ENCODE data around the gene CFAP46. TPM values are rescaled to one million over a fixed set of nuclear protein-coding genes. Genes with fewer than 3 reads are reported as not detected.

CFAP46 gene
- total and polyA plus RNA-seq, 10 of the 15 experiments (the other 5 are each of a cell fraction or from before 2014, with no cell fraction given), result 0.01 to 0.18 (median 0.03) TPM; not detected in 7

GRCh38 chr10:132785723-132786475 is 156.5 kb downstream of the CFAP46 start, which contains the start of gene NKX6-2:
TSS of gene NKX6-2 (minus strand) at chr10:132786147. CDS start at chr10:132785948, 199 bp downstream.
- in situ Hi-C loops (cut with MboI) (no loop called here), intact Hi-C loops (cut with micrococcal nuclease; ENCODE audit: unreplicated experiment) (no loop called here)
- no TSS peak for BruUV-seq (replicated peaks)
- SMC1A ChIA-PET (ENCODE audit: uncharacterized antibody, unreplicated experiment), result no interaction called here
- TF ChIP-seq CBX5 (IDR thresholded peaks at IDR 0.05; ENCODE audit: low read depth), result no peak
- Histone ChIP-seq H4K20me1 (ENCODE audit: control insufficient read depth, insufficient read depth) (no peaks in the 10 kb centered on the region), H3K4me2 (ENCODE audit: control insufficient read depth, insufficient read depth) (no peak within 1 kb of the TSS), H3K27ac (ENCODE audit: control insufficient read depth, insufficient read depth) (no peak within 1 kb of the TSS), H3K27me3 (replicated peaks in 1 of 2; ENCODE audit: control insufficient read depth in 2 of 2, insufficient read depth in 2 of 2, low read length in 1 of 2) (no peaks in the 10 kb centered on the region), H3K4me1 (ENCODE audit: control insufficient read depth, insufficient read depth, low read length) (no peaks in the 10 kb centered on the region), H2AFZ (ENCODE audit: control insufficient read depth, low read depth, low read length) (no peak within 1 kb of the TSS), H3K9me3 (replicated peaks; ENCODE audit: control insufficient read depth, insufficient read depth, low read length) (no peaks in the 10 kb centered on the region; the same call in 2 of the 3 replicates), H3K79me2 (ENCODE audit: control insufficient read depth, insufficient read depth, low read length) (no peaks in the 10 kb centered on the region), H3K4me3 (no peak within 1 kb of the TSS), H3K9ac (ENCODE audit: control insufficient read depth, insufficient read depth, low read length) (no peak within 1 kb of the TSS), H3K36me3 (ENCODE audit: control insufficient read depth in 2 of 2, insufficient read depth in 2 of 2, low read length in 1 of 2) (no peaks in the 10 kb centered on the region)
- FAIRE-seq, result no peak
- WGBS (ENCODE audit: insufficient coverage, insufficient replicate concordance, low lambda C conversion rate, missing lambda C conversion rate), result 42% methylated on average over 27 of the region's 119 CpGs
- no peak for DNase-seq (ENCODE audit: low read depth, low spot score)
- CTCF ChIA-PET, result no interaction called here
- POLR2A ChIA-PET, result no interaction called here
- ATAC-seq, result no peak
- RAD21 ChIA-PET (ENCODE audit: unreplicated experiment), result no interaction called here

GRCh38 chr10:132784866-132785722 is 157.3 kb downstream of the CFAP46 start:
- Histone ChIP-seq H3K27me3 (replicated peaks in 1 of 2; ENCODE audit: control insufficient read depth in 2 of 2, insufficient read depth in 2 of 2, low read length in 1 of 2) (no peaks in the 10 kb centered on the region), H3K79me2 (ENCODE audit: control insufficient read depth, insufficient read depth, low read length) (no peaks in the 10 kb centered on the region), H4K20me1 (ENCODE audit: control insufficient read depth, insufficient read depth) (no peaks in the 10 kb centered on the region), H3K9me3 (replicated peaks; ENCODE audit: control insufficient read depth, insufficient read depth, low read length) (no peaks in the 10 kb centered on the region; the same call in 2 of the 3 replicates), H3K36me3 (ENCODE audit: control insufficient read depth in 2 of 2, insufficient read depth in 2 of 2, low read length in 1 of 2) (no peaks in the 10 kb centered on the region), H3K4me1 (ENCODE audit: control insufficient read depth, insufficient read depth, low read length) (no peaks in the 10 kb centered on the region), H3K4me3 (no peak overlapping the region), H3K4me2 (ENCODE audit: control insufficient read depth, insufficient read depth) (no peak overlapping the region), H3K9ac (ENCODE audit: control insufficient read depth, insufficient read depth, low read length) (no peak overlapping the region), H2AFZ (ENCODE audit: control insufficient read depth, low read depth, low read length) (no peak overlapping the region), H3K27ac (ENCODE audit: control insufficient read depth, insufficient read depth) (no peak overlapping the region)
- CTCF ChIA-PET, result no interaction called here
- SMC1A ChIA-PET (ENCODE audit: uncharacterized antibody, unreplicated experiment), result no interaction called here
- ATAC-seq, result no peak
- BruUV-seq (replicated peaks), result no TSS peak
- in situ Hi-C loops (cut with MboI) (no loop called here), intact Hi-C loops (cut with micrococcal nuclease; ENCODE audit: unreplicated experiment) (no loop called here)
- POLR2A ChIA-PET, result no interaction called here
- 68% methylated on average over 69 of the region's 111 CpGs for WGBS (ENCODE audit: insufficient coverage, insufficient replicate concordance, low lambda C conversion rate, missing lambda C conversion rate)
- FAIRE-seq, result no peak
- no peak for DNase-seq (ENCODE audit: low read depth, low spot score)
- RAD21 ChIA-PET (ENCODE audit: unreplicated experiment), result no interaction called here
- TF ChIP-seq MLLT1 (IDR thresholded peaks at IDR 0.05), result no peak
- TF ChIP-seq NR2C2 (IDR thresholded peaks at IDR 0.05; ENCODE audit: borderline replicate concordance, control insufficient read depth, insufficient read length, low read depth), result no peak
- no peak for TF ChIP-seq EED (IDR thresholded peaks at IDR 0.05; ENCODE audit: low read depth)
- TF ChIP-seq GATAD2B (conservative IDR thresholded peaks at IDR 0.05; ENCODE audit: low read depth), result no peak
- TF ChIP-seq KDM1A (IDR thresholded peaks at IDR 0.05; ENCODE audit: borderline replicate concordance), result no peak
- TF ChIP-seq GABPA (IDR thresholded peaks at IDR 0.05; ENCODE audit: low read depth), result no peak
- no peak for TF ChIP-seq STAT3 (IDR thresholded peaks at IDR 0.05; ENCODE audit: low read depth, low read length)
- TF ChIP-seq E2F4 (IDR thresholded peaks at IDR 0.05; ENCODE audit: low read depth, low read length), result no peak
